C4-2B (cell line): ENCODE measurements around the gene CHPF.

Experiments used
- CTCF ChIP-seq: fragments of 450-650 bp; conservative IDR thresholded peaks from 2 replicates; pipeline ENCODE4 v1.5.1; 2017; ENCODE audit warnings: mild to moderate bottlenecking
- ZFX ChIP-seq: fragments of 450-650 bp; IDR thresholded peaks from 2 replicates; pipeline ENCODE4 v1.6.1; 2017

- TF ChIP-seq CTCF (no peak), ZFX (no peak)
Measured at GRCh38 chr2:219570924-219571310, 27.3 kb upstream of the CHPF start.
